ENCODE measurements around the gene CBX8. TPM values are rescaled to one million over a fixed set of nuclear protein-coding genes. Genes with fewer than 3 reads are reported as not detected.
A peak's percentile ranks its signal among the peaks of the same experiment; 100 is the strongest.

Gene CBX8
- total and polyA plus RNA-seq, 2 of the 13 experiments (the other 11 are each of a cell fraction or from before 2014, with no cell fraction given): 0.34 to 12.6 TPM

GRCh38 chr17:79801156-79802038, 4.5 kb upstream of the CBX8 start (continued):
- peak; percentile 64; the same call in 1 of the 2 replicates for TF ChIP-seq E2F1 (CRISPR knock-in tag; IDR thresholded peaks at IDR 0.05)
- TF ChIP-seq E2F2 (CRISPR knock-in tag; IDR thresholded peaks at IDR 0.05; ENCODE audit: borderline replicate concordance): 0 out of 2 replicates have a peak, but pooled peaks have one; percentile 18
- 0 out of 2 replicates have a peak, but pooled peaks have one; percentile 62 for TF ChIP-seq NFATC3 (CRISPR knock-in tag; IDR thresholded peaks at IDR 0.05)
- TF ChIP-seq SALL1 (CRISPR knock-in tag; IDR thresholded peaks at IDR 0.05): 0 out of 2 replicates have a peak, but pooled peaks have one; percentile 9
- 0 out of 2 replicates have a peak, but pooled peaks have one; percentile 22 for TF ChIP-seq MEIS2 (CRISPR knock-in tag; IDR thresholded peaks at IDR 0.05)
- no peak for TF ChIP-seq CREB1 (IDR thresholded peaks at IDR 0.05)
- no peak for TF ChIP-seq CREB1 (CRISPR knock-in tag; IDR thresholded peaks at IDR 0.05)
- TF ChIP-seq ZNF143 (CRISPR knock-in tag; IDR thresholded peaks at IDR 0.05): no peak
- peak; percentile 71; the same call in 1 of the 2 replicates for TF ChIP-seq YEATS4 (CRISPR knock-in tag; IDR thresholded peaks at IDR 0.05; ENCODE audit: borderline replicate concordance)
- 0 out of 2 replicates have a peak, but pooled peaks have one; percentile 32 for TF ChIP-seq PHF21A (CRISPR knock-in tag; IDR thresholded peaks at IDR 0.05)
- no peak for TF ChIP-seq PHF20 (CRISPR knock-in tag; IDR thresholded peaks at IDR 0.05)
- peak; percentile 50 for TF ChIP-seq RBFOX2 (IDR thresholded peaks at IDR 0.05; ENCODE audit: low read depth, low read length)
- TF ChIP-seq CAMTA2 (CRISPR knock-in tag; IDR thresholded peaks at IDR 0.05; ENCODE audit: borderline replicate concordance): 0 out of 2 replicates have a peak, but pooled peaks have one; percentile 55
- peak; percentile 97 for TF ChIP-seq MTF2 (CRISPR knock-in tag; IDR thresholded peaks at IDR 0.05; ENCODE audit: borderline replicate concordance)
- TF ChIP-seq ZNF761 (CRISPR knock-in tag; conservative IDR thresholded peaks at IDR 0.05): 0 out of 2 replicates have a peak, but pooled peaks have one; percentile 21
- TF ChIP-seq TFDP2 (CRISPR knock-in tag; IDR thresholded peaks at IDR 0.05): no peak
- 0 out of 2 replicates have a peak, but pooled peaks have one; percentile 34 for TF ChIP-seq ETV6 (CRISPR knock-in tag; conservative IDR thresholded peaks at IDR 0.05)
- 0 out of 2 replicates have a peak, but pooled peaks have one; percentile 42 for TF ChIP-seq ZNF563 (CRISPR knock-in tag; IDR thresholded peaks at IDR 0.05)
- TF ChIP-seq NFE2L1 (CRISPR knock-in tag; IDR thresholded peaks at IDR 0.05; ENCODE audit: borderline replicate concordance): no peak
- TF ChIP-seq ZNF687 (CRISPR knock-in tag; IDR thresholded peaks at IDR 0.05): peak; percentile 90
- no peak for TF ChIP-seq ZNF207 (IDR thresholded peaks at IDR 0.05; ENCODE audit: borderline replicate concordance)
- TF ChIP-seq CHCHD3 (CRISPR knock-in tag; IDR thresholded peaks at IDR 0.05): no peak

Data from HepG2 (cell line).